NCI-H1417 (cell line): ENCODE results near the gene TAF6.

Experiments
- DNase-seq, 3 experiments: peaks; one replicate each; lab custom pipeline; 2025; lab: John Stamatoyannopoulos, UW

The TAF6 gene

DNA sequence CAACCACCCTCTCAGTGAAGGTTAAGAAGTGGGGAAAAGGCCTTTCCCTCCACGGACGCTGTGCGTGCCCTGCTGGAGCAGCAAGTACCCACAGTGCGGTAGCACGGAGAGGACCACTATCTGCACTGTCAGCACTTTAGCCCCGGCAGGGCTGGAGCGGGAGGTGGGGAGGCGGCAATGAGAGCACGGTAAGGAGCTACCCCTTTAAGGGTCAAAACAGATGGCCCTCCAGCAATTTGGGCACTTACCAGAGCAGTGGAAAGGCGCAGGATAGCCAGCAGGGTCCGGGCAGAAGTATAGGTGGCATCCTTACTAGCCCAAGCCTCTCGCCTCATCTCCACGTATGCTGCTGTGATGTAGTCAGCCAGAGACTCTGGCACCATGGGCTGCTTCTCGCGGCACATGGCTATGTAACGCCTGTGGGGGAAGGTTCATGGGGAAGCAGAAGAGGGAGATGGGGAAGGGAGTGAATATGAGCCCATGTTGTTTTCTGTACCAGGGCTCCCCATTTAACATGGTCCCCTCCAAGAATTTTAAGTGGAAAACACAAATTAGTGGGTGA is 25.2 kb downstream of the TAF6 start:
- DNase-seq, result no peak

- DNase-seq, result no peak
Observed at GRCh38 chr7:100093498-100093897, 25.7 kb downstream of the TAF6 start.

DNA sequence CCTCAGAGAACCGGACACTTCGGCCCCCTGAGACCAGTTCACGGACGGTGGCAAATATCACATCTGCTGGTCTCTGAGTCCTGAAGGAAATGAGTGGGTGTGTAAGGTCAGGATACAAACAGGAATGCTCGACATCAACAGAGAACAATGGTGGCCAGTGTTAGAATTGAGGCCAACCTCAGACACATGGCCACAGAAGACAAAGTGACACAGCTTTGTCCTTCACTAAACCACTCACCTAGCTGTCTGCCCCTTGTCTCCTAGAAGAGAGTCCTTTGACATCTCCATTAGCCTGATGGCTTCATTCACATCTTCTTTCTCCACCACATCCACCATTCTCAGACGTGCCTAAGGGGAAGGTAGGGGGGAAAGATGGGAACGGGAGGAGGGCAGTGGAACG is 26.1 kb downstream of the TAF6 start:
- DNase-seq, result peak in 1 of 3 experiments; percentile 53

DNA sequence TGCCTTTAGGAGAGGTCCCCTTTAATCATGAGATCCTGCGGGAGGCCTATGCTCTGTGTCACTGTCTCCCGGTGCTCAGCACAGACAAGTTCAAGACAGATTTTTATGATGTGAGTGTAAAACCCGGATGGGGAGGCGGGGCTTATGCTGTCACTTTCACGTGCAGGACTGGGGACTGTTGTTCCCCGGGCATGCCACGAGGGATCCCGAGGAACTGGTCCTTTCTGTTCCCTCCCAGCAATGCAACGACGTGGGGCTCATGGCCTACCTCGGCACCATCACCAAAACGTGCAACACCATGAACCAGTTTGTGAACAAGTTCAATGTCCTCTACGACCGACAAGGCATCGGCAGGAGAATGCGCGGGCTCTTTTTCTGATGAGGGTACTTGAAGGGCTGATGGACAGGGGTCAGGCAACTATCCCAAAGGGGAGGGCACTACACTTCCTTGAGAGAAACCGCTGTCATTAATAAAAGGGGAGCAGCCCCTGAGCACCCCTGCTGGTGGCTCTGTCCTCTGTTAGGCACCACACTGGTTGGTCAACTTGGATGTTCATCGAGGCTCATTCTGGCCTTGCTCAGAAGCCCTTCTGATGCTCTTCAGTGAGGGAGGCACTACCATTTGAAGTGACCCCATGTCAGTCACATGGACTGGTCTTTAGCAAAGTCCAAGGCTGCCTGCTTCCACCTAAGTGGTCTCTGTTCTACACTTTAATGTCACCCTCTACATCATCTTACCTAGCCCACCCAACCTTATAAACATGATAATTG is 27.6 kb downstream of the TAF6 start:
- DNase-seq, result peak in 2 of 3 experiments; percentile 46 to 67

GRCh38 chr7:100090527-100091410 is 28.4 kb downstream of the TAF6 start:
- DNase-seq, result no peak

DNA sequence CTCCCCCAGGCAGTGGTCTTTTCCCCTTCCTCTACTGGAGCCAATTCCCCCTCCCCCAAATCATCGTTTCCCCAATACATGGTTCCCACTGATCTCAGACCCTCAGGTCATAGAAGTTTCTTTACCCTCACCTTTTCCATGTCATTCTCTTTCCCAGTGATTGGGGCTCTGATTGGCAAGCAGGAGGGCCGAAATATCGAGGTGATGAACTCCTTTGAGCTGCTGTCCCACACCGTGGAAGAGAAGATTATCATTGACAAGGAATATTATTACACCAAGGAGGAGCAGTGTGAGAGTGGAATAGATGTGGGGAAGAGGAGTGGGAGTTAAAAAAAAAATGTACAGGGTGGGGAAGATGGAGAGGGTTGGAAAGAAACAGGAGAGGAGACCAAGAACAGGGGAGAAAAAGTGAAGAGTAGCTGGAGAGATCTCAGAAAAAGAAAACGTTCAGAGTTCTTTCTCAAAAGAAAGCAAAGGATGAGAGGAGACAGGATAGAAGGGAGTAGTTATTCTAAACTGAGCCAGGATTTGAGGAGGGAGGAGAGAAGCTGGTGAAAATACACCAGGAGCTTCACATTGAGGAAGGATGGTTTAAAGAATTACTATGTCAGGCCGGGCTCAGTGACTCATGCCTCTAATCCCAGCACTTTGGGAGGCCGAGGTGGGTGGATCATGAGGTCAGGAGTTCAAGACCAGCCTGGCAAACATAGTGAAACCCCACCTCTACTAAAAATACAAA is 29.5 kb downstream of the TAF6 start:
- no peak for DNase-seq

DNA sequence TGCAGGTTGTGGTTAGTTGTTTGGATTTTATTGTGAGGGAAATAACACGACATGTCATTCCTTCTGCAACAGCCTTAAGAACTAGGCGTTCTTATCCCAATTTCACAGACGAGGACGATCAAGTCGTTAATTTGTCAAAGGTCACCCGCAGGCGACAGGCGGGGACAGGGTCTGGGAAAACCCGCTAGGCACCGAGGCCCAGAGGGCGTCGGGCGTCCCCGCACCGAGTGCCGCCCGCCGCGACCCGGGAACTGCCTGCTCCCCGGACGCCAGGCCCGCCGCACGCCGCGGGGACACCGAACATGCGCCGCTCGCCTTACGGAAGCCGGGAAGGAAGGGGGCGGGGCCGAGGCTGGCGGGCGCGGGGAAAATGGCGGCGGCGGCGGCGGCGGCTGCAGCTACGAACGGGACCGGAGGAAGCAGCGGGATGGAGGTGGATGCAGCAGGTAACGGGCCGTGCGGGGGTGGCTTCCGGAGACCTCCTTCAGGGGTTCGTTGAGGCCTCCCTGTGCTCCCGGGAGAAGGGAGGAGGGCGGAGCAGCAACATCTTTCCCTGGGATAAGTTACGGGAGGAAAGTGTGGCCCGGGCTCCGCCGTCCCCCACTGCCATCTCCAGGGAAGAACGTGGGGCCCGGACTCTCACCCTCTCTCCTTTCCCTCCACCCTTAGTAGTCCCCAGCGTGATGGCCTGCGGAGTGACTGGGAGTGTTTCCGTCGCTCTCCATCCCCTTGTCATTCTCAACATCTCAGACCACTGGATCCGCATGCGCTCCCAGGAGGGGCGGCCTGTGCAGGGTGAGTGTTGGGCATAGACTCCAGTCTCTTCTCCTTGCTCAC is 30.3 kb downstream of the TAF6 start, which contains the start of gene COPS6:
Gene COPS6 (plus strand): TSS at position 349 of the 837 bp plus-strand sequence. CDS start 22 bp downstream, at position 371.
- peak; percentile 81 to 92 (median 90) for DNase-seq

DNA sequence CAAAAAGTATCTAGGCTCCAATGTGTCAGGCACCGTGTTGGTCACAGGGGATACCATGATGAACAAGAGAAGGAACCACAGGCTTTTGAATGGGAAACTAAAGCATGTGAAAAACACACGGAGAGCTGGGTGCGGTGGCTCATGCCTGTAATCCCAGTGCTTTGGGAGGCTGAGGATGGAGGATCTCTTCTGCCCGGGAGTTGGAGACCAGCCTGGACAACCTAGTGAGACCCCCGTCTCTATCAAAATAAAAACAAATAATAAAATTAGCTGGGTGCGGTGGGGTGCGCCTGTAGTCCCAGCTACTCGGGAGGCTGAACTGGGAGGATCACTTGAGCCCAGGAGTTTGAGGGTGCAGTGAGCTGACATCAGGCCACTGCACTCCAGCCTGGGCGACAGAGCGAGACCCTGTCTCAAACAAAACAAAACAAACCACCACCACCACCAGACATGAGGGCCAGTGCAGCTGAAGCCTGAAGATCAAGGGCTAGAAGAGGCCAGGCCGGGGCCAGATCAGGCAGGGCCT is 31.0 kb downstream of the TAF6 start:
- DNase-seq, result no peak

GRCh38 chr7:100087055-100087750 is 32.0 kb downstream of the TAF6 start:
- no peak for DNase-seq

GRCh38 chr7:100085515-100085914 is 33.6 kb downstream of the TAF6 start:
- no peak for DNase-seq

- no peak for DNase-seq
Observed at GRCh38 chr7:100082978-100083377, 36.2 kb downstream of the TAF6 start.

- peak; percentile 99 to 100 (median 99) for DNase-seq
Observed at GRCh38 chr7:100081535-100082102, 37.5 kb downstream of the TAF6 start, which contains the start of gene ZNF3. Gene ZNF3 (minus strand): TSS chr7:100081723. CDS start chr7:100077357, 4,366 bp downstream.

GRCh38 chr7:100080907-100081534 is 38.1 kb downstream of the TAF6 start:
- DNase-seq, result peak; percentile 25 to 85 (median 71)

GRCh38 chr7:100079024-100079560 is 40.1 kb downstream of the TAF6 start:
- DNase-seq, result no peak

DNA sequence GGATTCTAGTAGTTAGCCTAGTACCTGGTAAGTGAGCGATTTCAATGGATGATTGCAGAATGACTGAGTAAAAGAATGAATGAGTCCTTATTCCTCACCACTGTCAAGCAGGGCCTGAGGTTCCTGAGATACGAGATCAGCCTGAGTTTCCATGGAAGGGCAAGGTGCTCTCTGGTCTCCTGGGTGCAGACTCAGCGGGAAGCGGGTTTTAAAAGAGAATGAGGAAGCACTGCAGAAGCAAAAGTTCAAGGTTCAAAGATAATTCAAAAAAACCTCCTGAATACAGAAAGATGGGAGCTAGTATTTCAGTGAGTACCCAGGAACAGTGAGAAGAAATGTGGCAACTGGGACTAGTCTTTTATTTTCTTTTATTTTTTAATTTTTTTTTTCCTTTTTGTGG is 42.0 kb downstream of the TAF6 start:
- DNase-seq, result no peak

GRCh38 chr7:100075418-100075817 is 43.7 kb downstream of the TAF6 start:
- no peak for DNase-seq

DNA sequence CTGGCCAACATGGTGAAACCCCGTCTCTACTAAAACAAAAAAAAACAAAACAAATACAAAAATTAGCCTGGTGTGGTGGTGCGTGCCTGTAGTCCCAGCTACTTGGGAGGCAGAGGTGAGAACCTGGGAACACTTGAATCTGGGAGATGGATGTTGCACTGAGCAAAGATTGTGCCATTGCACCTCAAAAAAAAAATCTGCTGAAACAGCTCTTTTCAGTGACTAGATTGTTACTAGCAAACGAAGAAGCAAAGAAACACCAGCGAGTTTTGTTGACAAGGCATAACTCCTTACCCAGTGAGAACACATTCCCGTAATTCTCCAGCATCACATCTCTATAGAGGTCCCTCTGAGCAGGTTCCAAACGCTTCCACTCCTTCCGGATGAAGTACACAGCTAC is 44.3 kb downstream of the TAF6 start:
- no peak for DNase-seq

DNA sequence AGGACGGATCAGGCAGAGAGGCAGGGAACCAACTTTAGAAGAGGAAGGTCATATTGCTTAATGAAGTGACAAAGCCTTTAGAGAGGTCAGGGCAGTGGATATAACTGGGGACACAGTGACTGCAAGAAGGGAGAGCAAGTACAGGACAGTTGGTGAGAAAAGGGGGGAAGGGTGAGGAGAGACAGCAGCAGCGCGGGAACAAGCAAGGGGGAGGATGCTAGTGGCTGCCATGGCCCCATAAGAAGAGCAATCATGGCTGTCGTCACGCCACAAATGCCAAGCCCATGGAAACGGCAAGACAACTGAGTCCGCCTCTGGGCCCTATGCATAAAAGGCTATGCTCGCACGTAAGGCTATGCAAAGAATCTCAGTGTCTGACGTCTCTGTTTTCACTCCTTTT is 46.7 kb downstream of the TAF6 start:
- DNase-seq, result no peak
